ENCODE data around the gene PCK2.

PCK2 gene

GRCh38 chr14:24121210-24121609 lies 27.1 kb downstream of the PCK2 start:
- DNase-seq = no peak

GRCh38 chr14:24122416-24122815 lies 28.3 kb downstream of the PCK2 start:
- DNase-seq = no peak

- DNase-seq = no peak
These were observed 28.8 kb downstream of the PCK2 start for GRCh38 chr14:24122898-24123297.

- no peak for DNase-seq
These were observed 29.6 kb downstream of the PCK2 start for GRCh38 chr14:24123424-24124417.

- no peak for DNase-seq
These were observed 32.8 kb downstream of the PCK2 start for GRCh38 chr14:24126939-24127338.

- DNase-seq = no peak
These were observed 33.6 kb downstream of the PCK2 start for GRCh38 chr14:24127673-24128072.

GRCh38 chr14:24129410-24129998 lies 35.4 kb downstream of the PCK2 start:
- no peak for DNase-seq

- DNase-seq = no peak
These were observed 36.2 kb downstream of the PCK2 start, which contains the start of gene FITM1 for GRCh38 chr14:24130380-24130716. TSS of gene FITM1 (plus strand) at chr14:24130659. CDS start at chr14:24131564, 905 bp downstream.

GRCh38 chr14:24130717-24131548 lies 36.8 kb downstream of the PCK2 start:
- no peak for DNase-seq

- no peak for DNase-seq
These were observed 37.4 kb downstream of the PCK2 start for GRCh38 chr14:24131549-24131966.

- DNase-seq = no peak
These were observed 38.1 kb downstream of the PCK2 start for GRCh38 chr14:24132061-24132685.

- DNase-seq = no peak
These were observed 38.9 kb downstream of the PCK2 start for GRCh38 chr14:24132976-24133375.

- no peak for DNase-seq
These were observed 39.6 kb downstream of the PCK2 start for GRCh38 chr14:24133735-24134134.

GRCh38 chr14:24135584-24135833 lies 41.4 kb downstream of the PCK2 start:
- no peak for DNase-seq

GRCh38 chr14:24135834-24136683 lies 41.9 kb downstream of the PCK2 start, which contains the start of gene PSME1:
TSS of gene PSME1 (plus strand) at chr14:24136194. CDS start at chr14:24136263, 69 bp downstream.
- peak; percentile 85 for DNase-seq

GRCh38 chr14:24136684-24137528 lies 42.8 kb downstream of the PCK2 start:
- no peak for DNase-seq

GRCh38 chr14:24137529-24138395 lies 43.7 kb downstream of the PCK2 start:
- DNase-seq = no peak

GRCh38 chr14:24138396-24139271 lies 44.5 kb downstream of the PCK2 start:
- no peak for DNase-seq

All from fibroblast of skin of back (primary cell).